GM19240 (cell line): ENCODE data around the gene RAPSN.

Source experiments
- DNase-seq: peaks from one replicate; pipeline ENCODE4 v3.0.0; 2011; ENCODE audit warnings: low spot score; ENCODE audit not compliant: insufficient read length

Gene RAPSN

DNA sequence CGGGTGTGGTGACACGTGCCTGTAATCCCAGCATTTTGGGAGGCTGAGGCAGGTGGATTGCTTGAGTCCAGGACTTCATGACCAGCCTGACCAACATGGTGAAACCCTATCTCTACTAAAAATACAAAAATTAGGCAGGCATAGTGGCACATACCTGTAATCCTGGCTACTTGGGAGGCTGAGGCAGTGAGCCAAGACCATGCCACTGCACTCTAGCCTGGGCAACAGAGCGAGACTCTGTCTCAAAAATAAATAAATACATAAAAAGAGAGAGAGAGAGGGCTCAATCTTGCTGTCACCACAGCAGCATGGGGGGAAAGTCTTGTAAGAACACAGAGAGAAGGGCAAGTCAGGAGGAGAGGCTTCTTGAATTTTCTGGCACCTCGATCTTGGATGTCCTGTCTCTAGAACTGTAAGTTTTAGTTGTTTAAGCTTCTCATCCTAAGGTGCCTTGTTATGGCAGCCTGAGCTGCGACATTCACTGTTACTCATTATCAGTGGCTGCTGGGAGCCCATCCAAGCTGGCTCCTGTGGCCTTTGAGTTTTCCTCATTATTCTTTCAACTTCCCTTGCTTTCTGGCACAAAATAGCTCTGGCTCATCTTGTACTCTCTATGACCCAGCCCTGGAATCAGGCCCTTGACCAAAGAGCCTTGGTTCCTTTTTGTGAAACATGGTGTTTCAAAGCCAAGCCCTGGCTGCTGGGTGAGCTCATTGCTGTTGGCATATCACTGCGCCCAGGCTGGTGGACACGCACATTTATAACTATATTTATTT lies 14.7 kb downstream of the RAPSN start:
- DNase-seq: no peak

DNA sequence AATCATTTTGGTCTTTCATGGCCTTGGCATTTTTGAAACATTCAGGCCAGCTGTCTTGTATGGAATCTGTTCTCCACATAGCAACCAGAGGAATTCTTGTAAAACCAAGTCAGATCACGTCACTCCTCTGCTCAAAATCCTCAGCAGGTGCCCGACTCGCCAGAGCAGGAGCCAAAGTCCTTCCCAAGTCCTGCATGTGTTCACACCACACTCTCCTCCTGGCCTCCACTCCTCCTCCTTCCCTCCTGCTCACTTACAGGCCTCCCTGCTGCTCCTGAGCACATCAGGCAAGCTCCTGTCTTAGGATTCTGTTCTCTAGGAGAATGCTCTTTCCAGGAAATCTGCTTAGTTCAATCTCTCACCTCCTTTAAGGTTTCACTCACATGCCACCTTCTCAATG lies 15.8 kb downstream of the RAPSN start:
- no peak for DNase-seq

DNA sequence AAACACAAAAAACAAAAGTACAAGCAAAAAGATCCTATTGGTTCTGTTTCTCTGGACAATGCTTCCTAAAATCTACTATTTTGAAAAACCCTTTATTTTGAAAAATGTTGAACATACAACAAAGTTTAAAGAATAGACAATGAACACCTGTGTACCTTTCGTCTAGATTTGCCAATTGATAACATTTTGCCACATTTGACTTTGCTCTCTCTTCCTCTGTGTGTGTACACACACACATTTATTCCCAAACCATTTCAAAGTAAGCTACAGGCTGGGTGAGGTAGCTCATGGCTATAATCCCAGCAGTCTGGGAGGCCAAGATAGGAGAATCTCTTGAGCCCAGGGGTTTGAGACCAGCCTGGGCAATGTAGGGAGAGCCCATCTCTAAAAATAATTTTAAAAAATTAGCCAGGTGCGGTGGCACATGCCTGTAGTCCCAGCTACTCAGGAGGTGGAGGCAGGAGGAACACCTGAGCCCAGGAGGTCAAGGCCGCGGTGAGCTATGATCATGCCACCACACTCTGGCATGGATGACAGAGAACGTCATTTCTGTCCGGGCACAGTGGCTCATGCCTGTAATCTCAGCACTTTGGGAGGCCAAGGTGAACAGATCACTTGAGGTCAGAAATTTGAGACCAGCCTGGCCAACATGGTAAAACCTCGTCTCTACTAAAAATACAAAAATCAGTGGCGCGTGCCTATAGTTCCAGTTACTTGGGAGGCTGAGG lies 17.4 kb downstream of the RAPSN start:
- no peak for DNase-seq

DNA sequence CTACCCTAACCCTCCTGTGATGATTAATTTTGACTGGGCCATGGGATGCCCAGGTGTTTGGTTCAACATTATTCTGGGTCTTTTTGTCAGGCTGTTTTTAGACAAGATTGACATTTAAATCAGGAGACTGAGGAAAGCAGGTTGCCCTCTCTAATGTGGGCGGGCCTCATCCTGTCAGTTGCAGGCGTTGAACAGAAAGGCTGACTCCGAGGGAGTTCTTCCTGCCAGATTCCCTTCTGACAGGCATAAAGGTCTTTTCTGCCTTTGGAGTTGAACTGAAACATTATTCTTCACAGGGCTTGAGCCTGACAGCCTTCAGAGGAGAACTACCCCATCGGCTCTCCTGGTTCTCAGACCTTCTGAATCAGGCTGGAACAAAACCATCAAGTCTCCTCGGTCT lies 18.4 kb downstream of the RAPSN start:
- no peak for DNase-seq

DNA sequence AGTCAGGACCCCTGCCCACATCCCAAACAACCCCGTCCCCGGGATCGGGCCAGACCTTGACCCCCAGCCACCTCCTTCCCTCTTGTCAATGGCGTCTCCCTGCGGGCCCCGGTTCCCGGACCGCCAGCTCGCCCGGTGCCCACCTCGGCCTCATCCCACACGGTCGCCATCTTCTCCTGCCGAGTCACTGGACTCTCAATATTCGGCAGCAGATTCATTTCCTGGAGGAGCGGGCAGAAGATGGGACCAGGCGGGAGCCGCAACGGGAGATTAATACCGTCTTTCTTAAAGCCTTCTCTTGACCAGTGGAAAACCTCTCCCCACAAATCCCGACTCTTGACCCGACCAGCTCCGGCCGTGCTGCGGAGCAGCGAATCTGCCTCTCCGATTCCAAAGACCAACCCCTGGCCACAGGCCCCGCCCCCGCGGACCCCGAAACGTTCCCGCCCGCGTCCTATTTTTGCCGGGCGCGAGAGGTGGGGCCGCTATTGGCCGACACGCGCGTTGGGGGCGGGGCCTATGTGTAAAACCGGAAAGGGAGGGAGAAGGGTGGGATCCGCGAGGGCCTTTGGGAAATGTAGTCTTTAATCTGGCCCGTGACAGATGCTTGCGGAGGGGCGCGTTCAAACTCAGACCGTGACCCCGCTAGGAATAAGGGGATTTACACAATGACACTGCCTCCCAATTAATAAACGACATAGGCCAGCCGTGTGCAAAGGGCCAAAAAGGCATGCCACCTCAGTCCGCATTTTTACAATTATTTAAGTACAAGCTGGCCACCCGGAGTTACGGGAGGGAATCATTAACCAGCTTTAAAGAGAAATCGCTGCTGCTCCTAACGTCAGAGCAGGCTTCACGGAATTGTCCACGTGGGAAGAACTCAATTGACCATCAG lies 22.6 kb downstream of the RAPSN start, which contains the start of gene PSMC3:
TSS of gene PSMC3 (minus strand) at position 378 of the 895 bp plus-strand sequence. CDS start at position 218, 160 bp downstream.
- peak; percentile 93 for DNase-seq

DNA sequence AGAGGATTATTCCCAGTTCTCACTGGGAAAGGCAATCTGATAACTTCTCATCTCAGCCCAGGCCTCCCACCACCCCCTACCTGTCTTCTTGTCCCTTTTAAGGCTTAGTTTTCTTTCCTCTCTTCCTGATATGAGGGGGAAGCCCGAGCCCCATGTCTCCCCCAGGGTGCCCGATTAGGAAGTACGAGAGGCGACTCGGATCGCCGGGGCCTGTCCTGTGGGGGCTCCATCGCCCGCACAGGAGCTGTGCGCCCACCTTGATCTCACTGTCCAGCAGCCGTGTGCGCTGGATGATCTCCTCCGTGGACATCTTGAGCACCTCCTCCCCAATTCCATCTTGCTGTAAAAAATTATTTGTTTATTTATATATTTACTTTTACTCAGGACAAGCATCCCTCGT lies 23.3 kb downstream of the RAPSN start:
- DNase-seq: no peak

DNA sequence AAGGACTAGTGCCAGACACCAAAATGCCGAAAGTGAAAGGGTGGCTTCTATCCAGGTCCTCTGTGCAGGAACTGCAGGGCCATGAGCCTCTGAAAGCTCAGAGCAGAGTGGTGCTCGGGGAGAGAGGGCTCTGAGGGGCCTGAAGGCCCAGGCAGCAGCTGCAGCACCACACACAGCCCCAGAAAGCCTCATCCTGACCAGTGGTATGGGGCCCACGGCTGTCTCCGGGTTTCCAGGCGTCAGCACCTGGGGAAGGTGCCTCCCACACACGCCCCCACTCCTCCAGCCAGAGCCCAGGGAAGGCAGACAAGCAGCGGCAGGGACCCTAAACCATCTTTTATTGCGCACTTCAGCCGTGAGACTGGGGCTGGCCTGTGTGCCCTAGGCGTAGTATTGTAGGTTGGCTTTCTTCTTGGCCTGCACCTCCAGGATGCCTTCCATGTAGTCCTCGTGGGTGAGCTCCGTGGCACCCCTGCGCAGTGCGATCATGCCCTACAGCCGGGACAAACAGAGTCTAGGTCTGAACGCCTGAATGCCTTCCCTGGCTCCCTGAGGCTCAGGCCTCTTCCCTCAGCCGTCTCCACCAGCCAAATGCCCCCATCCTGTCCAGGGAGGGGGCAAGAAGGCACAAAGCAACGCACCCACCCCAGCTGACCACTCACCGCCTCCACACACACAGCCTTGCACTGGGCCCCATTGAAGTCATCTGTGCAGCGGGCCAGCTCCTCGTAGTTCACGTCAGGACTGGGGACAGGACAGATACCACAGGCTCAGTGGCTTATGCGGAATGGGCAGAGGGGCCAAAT lies 30.3 kb downstream of the RAPSN start:
- no peak for DNase-seq

DNA sequence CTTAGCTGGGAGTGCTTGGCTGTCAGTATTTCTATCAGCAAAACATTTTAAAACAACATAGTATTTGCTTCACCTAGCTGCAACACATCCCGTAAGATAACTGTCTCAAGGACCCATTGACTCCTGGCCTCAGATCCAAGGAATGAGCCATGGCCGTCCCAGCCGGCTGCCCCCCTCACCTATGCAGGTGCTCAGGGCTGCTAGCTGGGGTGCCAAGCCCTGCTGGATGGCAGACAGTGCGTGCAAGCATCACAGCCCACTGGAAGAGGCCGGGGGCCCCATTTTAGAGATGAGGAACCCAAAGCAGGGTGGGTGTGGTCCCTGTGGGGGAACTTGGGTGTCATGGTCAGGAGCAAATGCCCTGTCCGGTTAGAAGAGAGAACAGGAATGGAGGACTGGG lies 31.2 kb downstream of the RAPSN start:
- DNase-seq: no peak

DNA sequence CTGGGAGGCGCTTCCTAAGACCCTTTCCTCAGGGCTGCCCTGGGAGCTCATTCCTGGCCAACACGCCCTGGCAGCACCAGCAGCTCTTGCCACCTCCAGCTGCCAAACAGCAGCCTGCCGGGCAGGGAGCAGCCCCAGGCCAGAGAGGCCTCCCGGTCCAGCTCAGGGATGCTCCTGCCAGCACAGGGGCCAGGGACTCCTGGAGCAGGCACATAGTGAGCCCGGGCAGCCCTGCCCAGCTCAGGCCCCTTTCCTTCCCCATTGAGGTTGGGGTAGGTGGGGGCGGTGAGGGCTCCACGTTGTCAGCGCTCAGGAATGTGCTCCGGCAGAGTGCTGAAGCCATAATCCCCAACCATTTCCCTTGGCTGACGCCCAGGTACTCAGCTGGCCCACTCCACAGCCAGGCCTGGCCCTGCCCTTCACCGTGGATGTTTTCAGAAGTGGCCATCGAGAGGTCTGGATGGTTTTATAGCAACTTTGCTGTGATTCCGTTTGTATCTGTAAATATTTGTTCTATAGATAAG lies 32.9 kb downstream of the RAPSN start:
- DNase-seq: no peak

DNA sequence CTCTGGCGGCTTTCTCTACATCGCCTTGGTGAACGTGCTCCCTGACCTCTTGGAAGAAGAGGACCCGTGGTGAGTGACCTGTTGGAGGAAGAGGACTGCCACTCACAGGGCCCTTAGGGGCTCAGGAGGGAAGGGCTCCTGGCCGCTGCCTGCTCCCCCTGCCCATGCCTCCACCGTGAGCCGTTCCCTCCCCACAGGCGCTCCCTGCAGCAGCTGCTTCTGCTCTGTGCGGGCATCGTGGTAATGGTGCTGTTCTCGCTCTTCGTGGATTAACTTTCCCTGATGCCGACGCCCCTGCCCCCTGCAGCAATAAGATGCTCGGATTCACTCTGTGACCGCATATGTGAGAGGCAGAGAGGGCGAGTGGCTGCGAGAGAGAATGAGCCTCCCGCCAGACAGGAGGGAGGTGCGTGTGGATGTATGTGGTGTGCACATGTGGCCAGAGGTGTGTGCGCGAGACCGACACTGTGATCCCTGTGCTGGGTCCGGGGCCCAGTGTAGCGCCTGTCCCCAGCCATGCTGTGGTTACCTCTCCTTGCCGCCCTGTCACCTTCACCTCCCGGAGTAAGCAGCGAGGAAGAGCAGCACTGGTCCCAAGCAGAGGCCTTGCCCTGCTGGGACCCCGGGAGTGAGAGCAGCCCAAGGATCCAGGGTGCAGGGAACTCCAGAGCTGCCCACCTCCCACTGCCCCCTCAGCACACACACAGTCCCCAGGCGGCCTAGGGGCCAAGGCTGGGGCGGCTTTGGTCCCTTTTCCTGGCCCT lies 33.7 kb downstream of the RAPSN start:
- no peak for DNase-seq

DNA sequence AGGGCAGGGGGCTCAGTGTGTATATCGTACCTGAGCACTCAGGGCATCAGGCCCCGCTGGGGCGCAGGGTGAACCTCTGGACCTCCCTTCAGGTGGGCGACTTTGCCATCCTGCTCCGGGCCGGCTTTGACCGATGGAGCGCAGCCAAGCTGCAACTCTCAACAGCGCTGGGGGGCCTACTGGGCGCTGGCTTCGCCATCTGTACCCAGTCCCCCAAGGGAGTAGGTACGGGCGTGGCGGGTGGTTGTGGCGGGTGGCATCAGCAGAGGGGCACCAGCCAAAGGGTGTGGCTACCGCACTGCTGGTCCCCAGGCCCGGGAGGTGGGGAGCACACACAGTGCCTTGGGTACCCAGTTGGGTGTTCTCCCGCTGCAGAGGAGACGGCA lies 34.3 kb downstream of the RAPSN start:
- no peak for DNase-seq

DNA sequence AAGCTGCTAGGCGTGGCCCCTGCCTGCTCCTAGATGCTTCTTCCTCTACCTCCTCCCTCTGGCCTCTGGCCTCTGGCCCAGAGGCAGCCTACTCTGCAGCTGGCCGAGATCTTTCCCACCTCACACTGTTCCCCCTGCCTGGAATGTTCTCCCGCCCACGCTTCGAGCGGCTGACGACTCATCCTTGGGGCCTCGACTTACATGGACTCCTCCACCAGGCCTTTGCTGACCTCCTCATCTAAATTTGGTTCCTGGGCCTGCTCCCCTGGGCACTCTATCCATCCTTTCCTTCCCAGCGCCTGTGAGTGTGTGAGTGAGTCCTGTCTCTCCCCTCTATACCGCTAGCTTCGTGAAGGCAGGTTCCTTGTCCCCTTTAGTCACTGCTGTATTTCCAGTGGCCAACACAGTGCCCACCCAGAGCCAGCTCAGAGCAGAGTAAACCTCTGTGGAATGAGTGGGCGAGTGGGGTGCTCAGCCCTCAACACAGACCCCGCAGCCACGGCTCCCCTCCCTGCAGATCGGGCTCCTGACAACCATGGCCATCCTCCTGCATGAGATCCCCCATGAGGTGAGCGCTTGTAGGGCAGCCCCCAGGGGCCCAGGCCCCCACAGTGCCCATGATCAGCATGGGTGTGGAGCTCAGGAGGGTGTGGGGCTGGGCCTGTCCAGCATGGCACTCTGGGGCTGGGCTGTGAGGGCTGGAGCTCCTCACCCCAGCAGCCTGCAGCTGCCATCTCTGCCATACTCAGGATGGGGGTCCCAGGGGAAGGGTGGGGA lies 34.8 kb downstream of the RAPSN start:
- no peak for DNase-seq

DNA sequence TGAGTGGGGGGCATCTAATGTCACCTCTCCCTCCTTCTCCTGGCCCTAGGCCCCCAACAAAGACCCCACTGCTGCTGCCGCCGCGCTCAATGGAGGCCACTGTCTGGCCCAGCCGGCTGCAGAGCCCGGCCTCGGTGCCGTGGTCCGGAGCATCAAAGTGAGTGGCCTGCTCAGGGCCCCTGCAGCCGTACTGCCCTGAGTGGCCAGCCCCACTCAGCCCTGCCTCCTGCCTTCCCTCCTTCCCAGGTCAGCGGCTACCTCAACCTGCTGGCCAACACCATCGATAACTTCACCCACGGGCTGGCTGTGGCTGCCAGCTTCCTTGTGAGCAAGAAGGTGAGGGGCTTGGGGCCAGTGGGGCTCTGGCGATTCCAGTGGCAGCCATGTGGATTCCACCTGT lies 35.6 kb downstream of the RAPSN start:
- DNase-seq: no peak

DNA sequence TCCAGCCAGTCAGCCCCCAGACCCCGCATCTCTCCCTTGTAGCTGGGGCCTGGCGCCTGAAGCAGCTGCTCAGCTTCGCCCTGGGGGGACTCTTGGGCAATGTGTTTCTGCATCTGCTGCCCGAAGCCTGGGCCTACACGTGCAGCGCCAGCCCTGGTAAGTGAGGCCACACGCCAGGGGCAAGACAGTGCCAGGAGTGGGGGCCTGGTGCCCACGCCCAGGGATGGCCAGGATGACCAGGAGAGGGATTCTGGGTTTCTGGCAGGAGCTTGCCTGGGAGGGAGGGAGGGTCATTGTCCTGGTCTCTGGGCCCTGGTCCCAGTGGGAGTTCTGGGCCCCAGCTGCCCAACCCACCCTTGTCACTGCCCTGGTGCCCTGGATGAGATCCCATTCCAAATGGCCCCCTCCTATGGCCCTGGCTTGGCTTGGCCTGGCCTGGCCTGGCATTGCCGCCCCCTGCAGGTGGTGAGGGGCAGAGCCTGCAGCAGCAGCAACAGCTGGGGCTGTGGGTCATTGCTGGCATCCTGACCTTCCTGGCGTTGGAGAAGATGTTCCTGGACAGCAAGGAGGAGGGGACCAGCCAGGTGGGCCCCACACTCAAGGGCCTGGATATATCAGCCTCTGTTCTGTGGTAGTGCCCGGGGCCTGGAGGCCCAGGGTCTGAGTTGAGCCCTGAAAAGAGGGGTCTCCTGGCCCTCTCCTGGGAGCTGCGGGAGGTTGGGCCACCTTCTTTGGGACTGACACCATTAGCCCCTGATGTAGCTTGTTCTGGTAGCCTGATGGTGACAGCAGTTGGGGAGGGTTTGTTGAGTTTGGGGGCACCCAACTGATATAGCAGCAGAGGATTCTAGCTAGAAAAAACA lies 36.8 kb downstream of the RAPSN start:
- no peak for DNase-seq

DNA sequence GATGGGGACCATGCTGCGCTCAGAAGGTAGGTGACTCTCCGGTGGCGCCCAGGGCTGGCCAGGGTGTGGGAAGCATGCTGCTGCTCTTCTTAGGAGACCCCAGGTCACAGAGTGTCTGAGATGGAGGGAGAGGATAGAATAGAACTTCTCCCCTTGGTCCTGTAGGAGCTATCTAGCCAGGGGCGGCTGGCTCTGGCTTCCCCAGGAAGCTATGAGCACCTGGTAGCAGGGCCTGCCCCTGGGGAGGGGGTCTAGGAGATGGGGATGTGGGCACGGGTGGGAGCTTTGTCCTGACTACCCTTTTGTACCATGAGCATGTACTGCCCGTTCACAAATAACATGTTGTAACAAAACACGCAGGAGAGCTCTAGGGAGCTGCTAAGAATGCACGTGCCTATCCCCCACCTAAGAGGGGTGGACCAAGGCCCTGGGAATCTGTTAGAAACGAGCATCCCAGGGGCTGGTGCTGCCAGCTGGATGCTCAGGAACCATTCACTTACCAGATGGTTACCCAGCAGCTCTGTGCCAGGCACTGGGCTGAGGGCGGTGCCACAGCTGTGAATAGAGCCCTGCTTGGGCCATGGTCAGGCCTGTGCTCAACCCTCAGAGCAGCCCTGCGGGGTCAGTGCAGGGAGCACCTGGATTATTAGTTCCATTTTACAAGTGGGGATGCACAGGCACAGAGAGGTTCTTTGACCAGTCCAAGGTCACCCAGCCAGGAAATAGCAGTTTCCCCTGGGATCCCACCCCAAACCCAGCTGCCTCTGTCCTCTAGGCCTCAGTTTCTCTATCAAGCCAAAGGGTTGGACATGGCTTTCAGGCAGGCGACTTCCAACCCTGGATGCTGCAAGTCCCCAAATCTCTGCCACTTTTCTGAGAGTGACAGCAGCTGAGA lies 38.3 kb downstream of the RAPSN start:
- DNase-seq: no peak

DNA sequence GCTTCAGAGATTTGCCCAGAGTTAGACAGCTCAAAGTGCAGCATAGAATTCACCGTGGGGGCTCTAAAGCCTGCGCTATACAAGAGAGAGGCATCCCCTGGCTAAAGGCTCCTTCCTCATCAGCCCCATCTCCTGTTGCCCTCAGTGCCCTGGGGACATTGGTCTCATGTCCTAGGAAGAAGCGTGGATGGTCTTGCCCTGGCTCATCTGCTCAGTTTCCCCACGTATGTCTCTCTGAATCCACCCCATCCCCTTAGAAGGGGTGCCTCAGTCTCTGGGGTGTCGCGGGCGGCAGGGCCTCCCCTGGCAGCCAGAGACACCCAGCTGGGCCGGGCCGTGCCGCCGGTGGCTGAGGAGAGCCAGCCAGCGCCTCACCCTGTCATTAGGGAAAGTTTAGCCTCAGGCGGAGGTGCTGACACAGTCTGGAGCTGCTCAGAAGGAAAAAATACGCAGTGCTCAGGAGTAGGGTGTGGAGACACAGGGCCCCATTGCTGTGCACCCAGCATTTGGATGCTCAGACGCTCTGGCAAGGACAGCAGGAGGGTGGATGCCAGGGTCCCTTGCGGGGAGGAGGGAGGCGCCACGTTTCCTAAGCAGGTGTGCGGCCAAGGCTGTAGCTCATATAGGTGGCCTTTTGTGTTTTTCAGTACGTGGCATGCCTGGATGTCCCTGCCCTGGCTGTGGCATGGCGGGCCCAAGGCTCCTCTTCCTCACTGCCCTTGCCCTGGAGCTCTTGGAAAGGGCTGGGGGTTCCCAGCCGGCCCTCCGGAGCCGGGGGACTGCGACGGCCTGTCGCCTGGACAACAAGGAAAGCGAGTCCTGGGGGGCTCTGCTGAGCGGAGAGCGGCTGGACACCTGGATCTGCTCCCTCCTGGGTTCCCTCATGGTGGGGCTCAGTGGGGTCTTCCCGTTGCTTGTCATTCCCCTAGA lies 39.2 kb downstream of the RAPSN start:
- DNase-seq: no peak
